Nephron progenitor cell (in vitro differentiated cells): ENCODE results near the gene ZFP36.

ENCODE experiments used
- DNase-seq: peaks from one replicate; pipeline ENCODE4 v3.0.0; 2021
- H3K27ac Mint-ChIP-seq: 2 replicates; pipeline ENCODE4 v1.8.0; 2021; ENCODE audit warnings: mild to moderate bottlenecking, moderate library complexity, mixed read lengths
- H3K27me3 Mint-ChIP-seq: 2 replicates; pipeline ENCODE4 v1.8.0; 2021; ENCODE audit warnings: mild to moderate bottlenecking, low read depth, mixed read lengths; ENCODE audit not compliant: poor library complexity
- H3K36me3 Mint-ChIP-seq: 2 replicates; pipeline ENCODE4 v1.8.0; 2021; ENCODE audit warnings: low read depth, mixed read lengths
- H3K4me1 Mint-ChIP-seq: 2 replicates; pipeline ENCODE4 v1.8.0; 2021; ENCODE audit warnings: mixed read lengths
- H3K4me3 Mint-ChIP-seq: 2 replicates; pipeline ENCODE4 v1.8.0; 2021; ENCODE audit warnings: mild to moderate bottlenecking, moderate library complexity, mixed read lengths
- H3K9me3 Mint-ChIP-seq: 2 replicates; pipeline ENCODE4 v1.8.0; 2021; ENCODE audit warnings: mild to moderate bottlenecking, moderate library complexity, mixed read lengths
- TF ChIP-seq, protein P1 (sequence below): fragments of 200-600 bp; sonication (generic); IDR thresholded peaks from 2 replicates; pipeline ENCODE4 v1.5.0; 2021; ENCODE audit warnings: antibody characterized with exemption

ZFP36 gene, protein sequence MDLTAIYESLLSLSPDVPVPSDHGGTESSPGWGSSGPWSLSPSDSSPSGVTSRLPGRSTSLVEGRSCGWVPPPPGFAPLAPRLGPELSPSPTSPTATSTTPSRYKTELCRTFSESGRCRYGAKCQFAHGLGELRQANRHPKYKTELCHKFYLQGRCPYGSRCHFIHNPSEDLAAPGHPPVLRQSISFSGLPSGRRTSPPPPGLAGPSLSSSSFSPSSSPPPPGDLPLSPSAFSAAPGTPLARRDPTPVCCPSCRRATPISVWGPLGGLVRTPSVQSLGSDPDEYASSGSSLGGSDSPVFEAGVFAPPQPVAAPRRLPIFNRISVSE

DNA sequence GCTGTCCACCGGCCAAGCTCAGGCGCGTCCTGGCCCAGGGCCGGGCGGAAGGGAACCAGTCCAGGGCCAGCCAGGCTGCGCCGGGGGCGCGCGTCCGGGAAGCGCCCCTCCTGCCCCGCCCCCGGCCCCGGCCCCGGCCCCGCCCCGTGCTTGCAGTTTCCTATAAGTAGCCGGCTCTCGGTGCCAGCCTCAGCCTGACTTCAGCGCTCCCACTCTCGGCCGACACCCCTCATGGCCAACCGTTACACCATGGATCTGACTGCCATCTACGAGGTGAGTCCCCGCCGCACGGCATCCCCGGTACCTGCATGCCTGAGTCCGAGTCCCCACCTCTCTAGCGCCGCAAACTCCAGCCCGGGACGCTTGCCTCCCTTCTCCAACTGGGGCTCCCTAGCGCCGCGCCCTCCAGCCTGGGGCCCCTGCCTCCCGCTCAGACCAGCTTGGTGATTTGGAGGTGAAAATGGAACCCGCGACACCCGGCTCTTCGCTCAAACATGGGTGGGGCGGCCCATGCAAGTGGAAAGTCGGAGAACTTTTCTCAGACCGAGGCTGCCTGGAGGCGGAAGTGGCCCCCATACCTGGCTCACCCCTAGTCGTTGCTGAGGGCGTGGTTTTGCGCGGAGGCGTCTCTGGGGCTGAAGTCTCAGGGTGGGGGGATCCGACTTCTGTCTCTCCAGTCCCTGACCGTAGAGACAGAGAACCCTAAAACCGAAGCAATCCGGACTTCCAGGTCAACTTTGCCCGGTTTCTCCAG is at the start of gene ZFP36:
TSS of gene ZFP36 (plus strand) at position 192 of the 754 bp plus-strand sequence. CDS start at position 250, 58 bp downstream.
- Mint-ChIP-seq H3K9me3 (no peaks in the 10 kb centered on the region), H3K4me3 (peak within 1 kb of the TSS; percentile 89), H3K27me3 (peaks cover 11% of the 10 kb centered on the region), H3K4me1 (peaks cover 70% of the 10 kb centered on the region), H3K27ac (peak within 1 kb of the TSS; percentile 12), H3K36me3 (no peaks in the 10 kb centered on the region)
- DNase-seq = peak; percentile 85
- TF ChIP-seq, protein P1, sequence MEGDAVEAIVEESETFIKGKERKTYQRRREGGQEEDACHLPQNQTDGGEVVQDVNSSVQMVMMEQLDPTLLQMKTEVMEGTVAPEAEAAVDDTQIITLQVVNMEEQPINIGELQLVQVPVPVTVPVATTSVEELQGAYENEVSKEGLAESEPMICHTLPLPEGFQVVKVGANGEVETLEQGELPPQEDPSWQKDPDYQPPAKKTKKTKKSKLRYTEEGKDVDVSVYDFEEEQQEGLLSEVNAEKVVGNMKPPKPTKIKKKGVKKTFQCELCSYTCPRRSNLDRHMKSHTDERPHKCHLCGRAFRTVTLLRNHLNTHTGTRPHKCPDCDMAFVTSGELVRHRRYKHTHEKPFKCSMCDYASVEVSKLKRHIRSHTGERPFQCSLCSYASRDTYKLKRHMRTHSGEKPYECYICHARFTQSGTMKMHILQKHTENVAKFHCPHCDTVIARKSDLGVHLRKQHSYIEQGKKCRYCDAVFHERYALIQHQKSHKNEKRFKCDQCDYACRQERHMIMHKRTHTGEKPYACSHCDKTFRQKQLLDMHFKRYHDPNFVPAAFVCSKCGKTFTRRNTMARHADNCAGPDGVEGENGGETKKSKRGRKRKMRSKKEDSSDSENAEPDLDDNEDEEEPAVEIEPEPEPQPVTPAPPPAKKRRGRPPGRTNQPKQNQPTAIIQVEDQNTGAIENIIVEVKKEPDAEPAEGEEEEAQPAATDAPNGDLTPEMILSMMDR = no peak

DNA sequence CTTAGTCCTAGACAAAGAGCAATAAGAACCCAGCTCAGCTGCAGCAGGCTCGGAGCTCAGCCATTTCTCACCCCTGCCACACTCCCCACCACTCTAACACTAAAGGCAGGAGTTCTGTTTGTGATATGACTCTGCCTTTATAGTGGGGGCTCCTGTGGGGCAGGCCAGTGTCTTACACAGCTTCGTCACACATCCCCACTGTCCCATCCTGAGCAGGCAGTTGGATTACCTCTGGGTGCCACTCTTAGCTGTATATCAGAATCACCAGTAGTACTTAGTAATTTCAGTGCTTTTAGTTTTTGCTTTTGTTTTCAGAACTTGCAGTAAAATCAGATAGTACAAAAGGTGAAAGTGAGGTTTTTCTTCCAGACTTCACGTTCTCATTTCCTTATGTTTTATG is 47.6 kb upstream of the ZFP36 start:
- Mint-ChIP-seq H3K9me3 (no peaks in the 10 kb centered on the region), H3K4me3 (no peak overlapping the region), H3K36me3 (peaks cover 74% of the 10 kb centered on the region), H3K27ac (no peak overlapping the region), H3K27me3 (no peaks in the 10 kb centered on the region), H3K4me1 (no peaks in the 10 kb centered on the region)
- no peak for DNase-seq
- TF ChIP-seq, protein P1 = no peak

DNA sequence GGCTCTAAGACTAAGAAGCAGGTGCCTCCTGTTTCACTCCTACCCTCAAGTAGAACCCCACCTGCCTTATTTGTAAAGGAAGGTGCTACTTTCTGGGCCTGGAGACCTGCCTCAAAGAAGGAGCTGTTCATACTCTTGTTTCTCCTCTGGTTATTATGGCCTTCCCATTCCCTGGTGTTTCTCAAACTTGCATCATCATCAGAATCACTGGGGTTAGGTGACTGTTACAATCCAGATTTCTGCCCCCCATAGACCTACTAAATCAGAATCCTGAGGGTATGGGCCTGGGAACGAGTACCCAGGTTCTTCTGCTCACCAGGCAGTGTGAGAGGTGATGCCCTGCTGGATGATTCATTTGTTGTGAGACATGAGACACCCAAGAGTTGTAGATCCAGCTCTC is 46.0 kb upstream of the ZFP36 start:
- H3K27me3 Mint-ChIP-seq = no peaks in the 10 kb centered on the region
- H3K9me3 Mint-ChIP-seq = no peaks in the 10 kb centered on the region
- no peak overlapping the region for H3K4me3 Mint-ChIP-seq
- no peak overlapping the region for H3K27ac Mint-ChIP-seq
- H3K4me1 Mint-ChIP-seq = no peaks in the 10 kb centered on the region
- TF ChIP-seq, protein P1 = no peak
- H3K36me3 Mint-ChIP-seq = peaks cover 71% of the 10 kb centered on the region
- no peak for DNase-seq

DNA sequence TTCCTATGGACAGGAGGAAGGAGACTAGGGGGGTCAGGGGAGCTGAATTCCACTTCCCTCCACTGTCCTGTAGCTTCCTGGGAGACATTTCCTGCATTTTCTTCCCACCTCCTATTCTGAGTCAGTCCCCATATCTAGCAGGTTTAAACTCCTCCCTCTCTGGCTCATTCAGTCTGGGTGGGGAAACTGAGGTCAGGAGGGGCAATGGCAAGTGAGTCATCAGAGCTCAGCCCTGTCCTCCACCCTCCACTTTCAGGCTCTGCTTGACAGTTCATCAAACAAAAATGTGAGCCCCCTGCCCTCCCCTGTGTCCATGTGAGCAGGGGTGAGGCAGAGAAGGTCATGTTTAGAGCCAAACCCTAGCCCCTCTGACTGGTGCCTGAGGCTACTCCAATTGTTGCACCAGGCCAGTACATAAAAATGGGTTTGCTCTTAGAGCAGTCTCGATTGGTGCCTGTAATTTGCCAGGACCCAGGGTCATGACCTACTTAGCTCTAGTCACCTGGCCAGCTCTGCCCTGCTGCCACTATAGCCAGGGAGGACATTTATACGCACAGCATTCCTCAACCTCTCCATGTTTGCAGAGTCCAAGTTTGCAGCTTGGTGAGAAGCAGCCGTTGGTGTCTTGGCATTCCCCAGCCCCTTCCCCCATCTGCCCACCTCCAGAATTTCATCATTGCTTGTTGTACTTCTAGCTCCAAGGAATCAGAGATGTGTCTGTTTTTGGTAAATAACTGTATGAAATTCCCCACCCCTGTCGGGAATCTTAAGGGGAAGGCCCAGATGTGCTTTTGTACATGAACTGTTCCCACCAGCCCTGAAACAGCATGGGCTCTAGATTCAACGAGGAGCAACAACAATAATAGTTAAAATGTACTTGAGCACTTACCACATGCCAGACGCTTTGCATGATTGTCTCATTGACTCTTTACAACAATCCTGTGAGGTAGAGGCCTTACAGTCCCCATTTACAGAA is 43.7 kb upstream of the ZFP36 start:
- H3K4me3 Mint-ChIP-seq = no peak overlapping the region
- H3K27me3 Mint-ChIP-seq = no peaks in the 10 kb centered on the region
- no peak overlapping the region for H3K27ac Mint-ChIP-seq
- H3K4me1 Mint-ChIP-seq = no peaks in the 10 kb centered on the region
- peaks cover 55% of the 10 kb centered on the region for H3K36me3 Mint-ChIP-seq
- H3K9me3 Mint-ChIP-seq = no peaks in the 10 kb centered on the region
- no peak for DNase-seq
- TF ChIP-seq, protein P1 = no peak

DNA sequence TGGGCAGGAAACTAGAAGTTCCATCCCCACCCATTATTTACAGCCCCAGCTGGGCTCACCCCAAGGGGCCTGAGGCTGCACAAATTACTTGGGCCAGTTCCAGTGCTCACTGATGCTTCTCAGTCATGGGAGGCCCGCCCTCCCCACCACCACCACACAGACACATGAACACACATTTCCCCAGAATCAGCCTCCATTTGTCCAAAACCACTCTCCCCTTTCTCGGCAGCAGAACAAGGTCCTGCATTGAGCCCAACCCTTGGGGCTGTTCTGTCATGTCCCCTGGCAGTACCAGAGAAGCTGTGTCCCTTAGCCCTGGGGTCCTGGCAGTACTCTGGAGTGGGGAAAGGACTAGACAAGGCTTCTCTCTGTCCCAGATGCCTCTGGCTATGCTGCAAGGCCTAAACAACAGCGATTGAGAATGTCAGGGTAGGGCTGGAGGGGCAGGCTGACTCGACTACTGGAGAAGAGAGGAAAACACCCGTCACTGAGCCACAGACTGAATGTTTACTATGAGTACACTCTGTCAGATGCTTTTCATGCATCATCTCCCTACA is 42.7 kb upstream of the ZFP36 start:
- TF ChIP-seq, protein P1 = no peak
- H3K27ac Mint-ChIP-seq = no peak overlapping the region
- DNase-seq = no peak
- no peaks in the 10 kb centered on the region for H3K4me1 Mint-ChIP-seq
- H3K9me3 Mint-ChIP-seq = no peaks in the 10 kb centered on the region
- no peak overlapping the region for H3K4me3 Mint-ChIP-seq
- peaks cover 62% of the 10 kb centered on the region for H3K36me3 Mint-ChIP-seq
- H3K27me3 Mint-ChIP-seq = no peaks in the 10 kb centered on the region
